Loucy (cell line): ENCODE data around the gene PAX2.

Experiments
- CTCF ChIP-seq: fragments of 200-600 bp; sonication (generic); conservative IDR thresholded peaks from 2 replicates; pipeline ENCODE4 v1.5.1; 2014; ENCODE audit warnings: mild to moderate bottlenecking, antibody characterized with exemption, low read length
- EZH2phosphoT487 ChIP-seq: fragments of 200-600 bp; IDR thresholded peaks from 2 replicates; pipeline ENCODE4 v1.6.1; 2018; ENCODE audit warnings: antibody characterized with exemption, mild to moderate bottlenecking, moderate library complexity, borderline replicate concordance

GRCh38 chr10:100774223-100774622, 28.8 kb downstream of the PAX2 start:
- TF ChIP-seq CTCF (no peak), EZH2phosphoT487 (no peak)
